ENCODE results near the gene SH3PXD2B.
"Not testable (repeated sequence)": the region's sequence is repeated elsewhere in the genome, so short reads cannot be mapped to it uniquely, and the experiment has no call there.

SH3PXD2B gene

DNA sequence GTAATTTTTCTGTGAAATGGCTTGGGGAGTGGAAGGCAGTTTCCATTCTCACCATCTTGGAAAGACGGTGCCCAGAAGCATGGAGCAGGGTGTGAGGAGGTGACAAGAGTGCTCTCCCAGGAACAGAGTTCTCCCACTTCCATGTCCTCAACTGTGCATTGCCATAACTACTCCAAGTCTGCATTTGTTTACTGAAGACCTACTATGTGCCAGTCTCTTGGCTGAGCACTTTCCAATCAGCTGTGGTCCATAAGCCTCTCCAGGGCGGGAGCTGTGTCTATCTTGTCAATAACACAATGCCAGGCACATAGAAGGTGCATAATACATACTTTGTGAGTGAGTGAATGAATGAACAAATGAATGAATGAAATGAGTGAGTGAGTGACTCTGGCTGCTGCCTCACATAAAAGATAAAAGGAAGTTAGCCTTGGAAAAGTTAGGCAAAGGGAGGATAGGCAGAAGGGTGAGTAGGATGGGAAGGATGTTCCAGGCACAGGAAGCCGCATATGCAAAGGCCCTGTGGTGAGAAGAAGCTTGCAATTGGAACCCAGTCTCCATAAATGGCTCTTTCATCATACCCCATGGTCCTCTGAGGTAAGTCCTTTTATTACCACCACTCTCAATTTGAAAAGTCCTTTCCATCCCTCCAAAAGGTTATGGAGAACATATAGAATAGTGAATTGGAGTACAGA, 31.3 kb upstream of the SH3PXD2B start:
- Histone ChIP-seq H3K36me3 (ENCODE audit: insufficient read depth, low read length) (no peaks in the 10 kb centered on the region), H3K4me3 (ENCODE audit: low read depth, low read length) (no peak overlapping the region), H3K27me3 (ENCODE audit: insufficient read depth, low read length) (no peaks in the 10 kb centered on the region), H3K79me2 (ENCODE audit: control insufficient read depth, insufficient read depth, low read length, unreplicated experiment) (no peaks in the 10 kb centered on the region), H2AFZ (ENCODE audit: low read length, unreplicated experiment) (no peak overlapping the region), H3K4me1 (ENCODE audit: control insufficient read depth, insufficient read depth, low read length, unreplicated experiment) (peaks cover 3% of the 10 kb centered on the region), H3K27ac (ENCODE audit: low read depth, low read length) (no peak overlapping the region)

DNA sequence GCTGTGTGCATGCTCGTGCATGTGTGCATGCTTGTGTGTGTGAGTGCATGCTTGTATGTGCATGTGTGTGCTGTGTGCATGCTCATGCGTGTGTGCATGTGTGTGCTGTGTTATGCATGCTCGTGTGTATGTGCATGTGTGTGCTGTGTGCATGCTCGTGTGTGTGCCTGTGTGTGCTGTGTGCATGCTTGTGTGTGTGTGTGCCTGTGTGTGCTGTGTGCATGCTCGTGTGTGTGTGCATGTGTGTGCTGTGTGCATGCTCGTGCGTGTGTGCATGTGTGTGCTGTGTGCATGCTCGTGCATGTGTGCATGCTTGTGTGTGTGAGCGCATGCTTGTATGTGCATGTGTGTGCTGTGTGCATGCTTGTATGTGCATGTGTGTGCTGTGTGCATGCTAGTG, 30.3 kb upstream of the SH3PXD2B start:
- Histone ChIP-seq H3K27ac (ENCODE audit: low read depth, low read length) (no peak overlapping the region), H3K4me3 (ENCODE audit: low read depth, low read length) (no peak overlapping the region), H3K4me1 (ENCODE audit: control insufficient read depth, insufficient read depth, low read length, unreplicated experiment) (no peaks in the 10 kb centered on the region), H3K27me3 (ENCODE audit: insufficient read depth, low read length) (no peaks in the 10 kb centered on the region), H2AFZ (ENCODE audit: low read length, unreplicated experiment) (no peak overlapping the region), H3K36me3 (ENCODE audit: insufficient read depth, low read length) (no peaks in the 10 kb centered on the region), H3K79me2 (ENCODE audit: control insufficient read depth, insufficient read depth, low read length, unreplicated experiment) (no peaks in the 10 kb centered on the region)

- Histone ChIP-seq H3K4me1 (ENCODE audit: control insufficient read depth, insufficient read depth, low read length, unreplicated experiment) (no peaks in the 10 kb centered on the region), H3K27ac (ENCODE audit: low read depth, low read length) (no peak overlapping the region), H2AFZ (ENCODE audit: low read length, unreplicated experiment) (no peak overlapping the region), H3K4me3 (ENCODE audit: low read depth, low read length) (no peak overlapping the region), H3K36me3 (ENCODE audit: insufficient read depth, low read length) (no peaks in the 10 kb centered on the region), H3K79me2 (ENCODE audit: control insufficient read depth, insufficient read depth, low read length, unreplicated experiment) (no peaks in the 10 kb centered on the region), H3K27me3 (ENCODE audit: insufficient read depth, low read length) (no peaks in the 10 kb centered on the region)
These were observed 28.1 kb upstream of the SH3PXD2B start for GRCh38 chr5:172482156-172483020.

DNA sequence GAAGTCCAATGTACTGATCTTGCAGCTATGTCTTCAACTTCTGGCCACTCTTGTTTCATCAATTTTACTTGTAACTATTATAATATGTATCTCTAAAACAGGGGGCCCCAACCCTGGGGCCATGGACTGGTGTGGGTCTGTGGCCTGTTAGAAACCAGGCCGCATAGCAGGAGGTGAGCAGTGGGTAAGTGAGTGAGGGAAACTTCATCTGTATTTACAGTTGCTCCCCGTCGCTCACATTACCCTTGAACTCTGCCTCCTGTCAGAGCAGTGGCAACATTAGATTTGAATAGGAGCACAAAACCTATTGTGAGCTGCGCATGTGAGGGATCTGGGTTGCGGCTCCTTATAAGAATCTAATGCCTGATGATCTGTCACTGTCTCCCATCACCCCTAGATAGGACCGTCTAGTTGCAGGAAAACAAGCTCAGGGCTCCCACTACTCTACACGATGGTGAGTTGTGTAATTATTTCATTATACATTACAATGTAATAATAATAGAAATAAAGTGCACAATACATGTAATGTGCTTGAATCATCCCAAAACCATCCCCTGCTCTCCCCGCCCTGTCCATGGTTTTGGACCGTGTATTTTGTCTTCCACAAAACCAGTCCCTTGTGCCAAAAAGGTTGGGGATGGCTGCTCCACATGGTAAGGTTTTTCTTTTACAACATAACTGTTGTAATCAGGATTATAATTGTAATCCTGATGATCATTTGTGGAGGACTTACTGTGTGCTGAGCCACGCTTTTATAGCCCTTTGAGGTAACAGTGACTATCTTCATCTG, 26.9 kb upstream of the SH3PXD2B start:
- Histone ChIP-seq H3K4me3 (ENCODE audit: low read depth, low read length) (no peak overlapping the region), H3K27me3 (ENCODE audit: insufficient read depth, low read length) (no peaks in the 10 kb centered on the region), H3K79me2 (ENCODE audit: control insufficient read depth, insufficient read depth, low read length, unreplicated experiment) (no peaks in the 10 kb centered on the region), H3K27ac (ENCODE audit: low read depth, low read length) (no peak overlapping the region), H3K4me1 (ENCODE audit: control insufficient read depth, insufficient read depth, low read length, unreplicated experiment) (no peaks in the 10 kb centered on the region), H2AFZ (ENCODE audit: low read length, unreplicated experiment) (no peak overlapping the region), H3K36me3 (ENCODE audit: insufficient read depth, low read length) (no peaks in the 10 kb centered on the region)

GRCh38 chr5:172479784-172480115, 25.4 kb upstream of the SH3PXD2B start:
- no peaks in the 10 kb centered on the region for H3K27me3 ChIP-seq (ENCODE audit: insufficient read depth, low read length)
- no peak overlapping the region for H3K27ac ChIP-seq (ENCODE audit: low read depth, low read length)
- no peaks in the 10 kb centered on the region for H3K36me3 ChIP-seq (ENCODE audit: insufficient read depth, low read length)
- H3K79me2 ChIP-seq (ENCODE audit: control insufficient read depth, insufficient read depth, low read length, unreplicated experiment): no peaks in the 10 kb centered on the region
- H3K4me3 ChIP-seq (ENCODE audit: low read depth, low read length): no peak overlapping the region
- no peak overlapping the region for H2AFZ ChIP-seq (ENCODE audit: low read length, unreplicated experiment)
- no peaks in the 10 kb centered on the region for H3K4me1 ChIP-seq (ENCODE audit: control insufficient read depth, insufficient read depth, low read length, unreplicated experiment)

DNA sequence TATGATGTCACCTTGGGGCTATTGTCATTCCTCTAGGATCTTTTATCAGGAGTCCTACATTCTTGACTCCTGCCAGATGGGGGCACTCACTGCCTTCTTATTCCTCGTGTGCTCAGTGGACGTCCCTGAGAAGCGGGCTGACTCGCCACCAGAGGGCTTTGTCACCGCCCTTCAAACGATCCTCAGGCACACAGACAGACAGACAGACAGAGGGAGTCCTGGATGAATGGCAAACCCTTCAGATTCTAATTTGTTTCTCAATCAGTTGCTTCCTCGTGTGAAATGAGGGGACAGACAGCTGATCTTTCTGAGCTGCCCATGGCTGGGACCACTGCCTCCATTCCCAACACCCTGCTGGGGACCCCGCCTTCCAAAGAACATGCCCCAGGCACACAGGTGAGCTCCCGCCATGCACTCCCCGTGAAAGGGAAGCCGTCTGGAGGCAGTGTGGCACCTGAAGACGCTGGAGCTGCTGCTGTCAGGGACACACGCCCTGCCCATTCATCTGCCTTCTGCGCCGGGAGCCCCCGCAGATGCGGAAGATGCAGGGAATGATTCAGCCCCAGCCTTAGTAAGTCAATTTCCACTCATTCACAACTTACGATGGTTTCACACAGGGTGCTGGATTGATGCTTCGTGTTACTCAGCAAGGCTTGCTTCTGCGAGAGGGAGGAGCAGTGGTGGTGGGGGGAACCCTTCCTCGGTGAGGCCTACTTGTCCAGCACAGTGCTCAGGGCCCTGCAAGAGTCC, 24.9 kb upstream of the SH3PXD2B start:
- Histone ChIP-seq H3K4me1 (ENCODE audit: control insufficient read depth, insufficient read depth, low read length, unreplicated experiment) (no peaks in the 10 kb centered on the region), H2AFZ (ENCODE audit: low read length, unreplicated experiment) (no peak overlapping the region), H3K36me3 (ENCODE audit: insufficient read depth, low read length) (no peaks in the 10 kb centered on the region), H3K27ac (ENCODE audit: low read depth, low read length) (no peak overlapping the region), H3K27me3 (ENCODE audit: insufficient read depth, low read length) (no peaks in the 10 kb centered on the region), H3K4me3 (ENCODE audit: low read depth, low read length) (no peak overlapping the region), H3K79me2 (ENCODE audit: control insufficient read depth, insufficient read depth, low read length, unreplicated experiment) (no peaks in the 10 kb centered on the region)

DNA sequence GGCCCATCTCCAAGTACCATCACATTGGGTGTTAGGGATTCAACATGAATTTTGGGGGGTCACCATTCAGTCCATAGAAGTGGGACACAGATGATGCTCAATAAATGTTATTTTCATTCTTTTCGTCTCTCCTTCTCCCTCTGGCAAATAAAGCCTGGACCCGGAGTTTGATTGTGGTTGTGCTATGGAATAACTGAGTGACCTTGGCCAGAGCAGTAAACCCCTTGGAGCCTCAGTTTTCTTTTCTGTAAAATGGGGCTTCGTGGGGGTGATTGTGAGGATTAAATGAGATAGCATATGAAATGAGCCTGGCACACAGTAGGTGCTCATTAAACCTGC, 24.3 kb upstream of the SH3PXD2B start:
- not testable (repeated sequence) for H3K27ac ChIP-seq (ENCODE audit: low read depth, low read length); H3K36me3 ChIP-seq (ENCODE audit: insufficient read depth, low read length); H3K79me2 ChIP-seq (ENCODE audit: control insufficient read depth, insufficient read depth, low read length, unreplicated experiment); H3K27me3 ChIP-seq (ENCODE audit: insufficient read depth, low read length); H2AFZ ChIP-seq (ENCODE audit: low read length, unreplicated experiment); H3K4me1 ChIP-seq (ENCODE audit: control insufficient read depth, insufficient read depth, low read length, unreplicated experiment); H3K4me3 ChIP-seq (ENCODE audit: low read depth, low read length)

GRCh38 chr5:172478256-172478655, 23.9 kb upstream of the SH3PXD2B start:
- Histone ChIP-seq H3K4me3 (ENCODE audit: low read depth, low read length) (no peak overlapping the region), H3K4me1 (ENCODE audit: control insufficient read depth, insufficient read depth, low read length, unreplicated experiment) (no peaks in the 10 kb centered on the region), H3K36me3 (ENCODE audit: insufficient read depth, low read length) (no peaks in the 10 kb centered on the region), H3K79me2 (ENCODE audit: control insufficient read depth, insufficient read depth, low read length, unreplicated experiment) (no peaks in the 10 kb centered on the region), H3K27me3 (ENCODE audit: insufficient read depth, low read length) (no peaks in the 10 kb centered on the region), H2AFZ (ENCODE audit: low read length, unreplicated experiment) (no peak overlapping the region), H3K27ac (ENCODE audit: low read depth, low read length) (no peak overlapping the region)

DNA sequence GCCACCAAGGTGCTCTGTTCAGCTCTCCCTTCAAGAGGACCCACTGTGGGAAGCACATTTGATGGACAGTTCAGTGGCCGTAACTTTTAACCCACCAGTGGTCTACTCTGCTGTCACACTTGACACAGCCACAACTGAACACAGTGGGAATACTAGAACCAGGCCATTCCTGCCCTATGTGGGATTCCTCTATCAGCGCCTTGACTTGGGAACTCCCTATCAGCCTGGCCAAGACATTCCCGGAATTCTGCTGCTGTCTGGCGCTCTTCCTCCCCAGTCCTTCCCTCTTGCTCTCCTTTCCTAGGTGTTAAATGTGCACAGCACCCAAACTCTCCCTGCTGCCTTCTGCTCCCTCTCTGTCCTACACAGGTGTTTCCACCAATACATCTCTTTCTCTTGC, 23.1 kb upstream of the SH3PXD2B start:
- H3K79me2 ChIP-seq (ENCODE audit: control insufficient read depth, insufficient read depth, low read length, unreplicated experiment): no peaks in the 10 kb centered on the region
- no peaks in the 10 kb centered on the region for H3K36me3 ChIP-seq (ENCODE audit: insufficient read depth, low read length)
- no peaks in the 10 kb centered on the region for H3K27me3 ChIP-seq (ENCODE audit: insufficient read depth, low read length)
- no peak overlapping the region for H3K27ac ChIP-seq (ENCODE audit: low read depth, low read length)
- H3K4me1 ChIP-seq (ENCODE audit: control insufficient read depth, insufficient read depth, low read length, unreplicated experiment): no peaks in the 10 kb centered on the region
- H3K4me3 ChIP-seq (ENCODE audit: low read depth, low read length): no peak overlapping the region
- no peak overlapping the region for H2AFZ ChIP-seq (ENCODE audit: low read length, unreplicated experiment)

- H3K36me3 ChIP-seq (ENCODE audit: insufficient read depth, low read length): no peaks in the 10 kb centered on the region
- H3K4me3 ChIP-seq (ENCODE audit: low read depth, low read length): no peak overlapping the region
- H2AFZ ChIP-seq (ENCODE audit: low read length, unreplicated experiment): no peak overlapping the region
- H3K27me3 ChIP-seq (ENCODE audit: insufficient read depth, low read length): no peaks in the 10 kb centered on the region
- no peak overlapping the region for H3K27ac ChIP-seq (ENCODE audit: low read depth, low read length)
- no peaks in the 10 kb centered on the region for H3K79me2 ChIP-seq (ENCODE audit: control insufficient read depth, insufficient read depth, low read length, unreplicated experiment)
- no peaks in the 10 kb centered on the region for H3K4me1 ChIP-seq (ENCODE audit: control insufficient read depth, insufficient read depth, low read length, unreplicated experiment)
These were observed 20.0 kb upstream of the SH3PXD2B start for GRCh38 chr5:172474293-172474692.
